A549 treated with CORT108297 at 1 μM for 4 hours (cell line): Measurements from ENCODE around the gene TRMT1. TPM values are rescaled to one million over a fixed set of nuclear protein-coding genes. Genes with fewer than 3 reads are reported as not detected.

Experiments used
- total RNA-seq: library from RNA; stranded (reverse); fragments of 200-300 nt; extraction: Qiagen RNA extraction; gene quantifications from 5 replicates; pipeline ENCODE4 v1.2.3, GENCODE V29; 2022

Gene TRMT1
- total RNA-seq: 38.1 to 45.9 TPM (median 40.7 TPM) in 5 replicates

DNA sequence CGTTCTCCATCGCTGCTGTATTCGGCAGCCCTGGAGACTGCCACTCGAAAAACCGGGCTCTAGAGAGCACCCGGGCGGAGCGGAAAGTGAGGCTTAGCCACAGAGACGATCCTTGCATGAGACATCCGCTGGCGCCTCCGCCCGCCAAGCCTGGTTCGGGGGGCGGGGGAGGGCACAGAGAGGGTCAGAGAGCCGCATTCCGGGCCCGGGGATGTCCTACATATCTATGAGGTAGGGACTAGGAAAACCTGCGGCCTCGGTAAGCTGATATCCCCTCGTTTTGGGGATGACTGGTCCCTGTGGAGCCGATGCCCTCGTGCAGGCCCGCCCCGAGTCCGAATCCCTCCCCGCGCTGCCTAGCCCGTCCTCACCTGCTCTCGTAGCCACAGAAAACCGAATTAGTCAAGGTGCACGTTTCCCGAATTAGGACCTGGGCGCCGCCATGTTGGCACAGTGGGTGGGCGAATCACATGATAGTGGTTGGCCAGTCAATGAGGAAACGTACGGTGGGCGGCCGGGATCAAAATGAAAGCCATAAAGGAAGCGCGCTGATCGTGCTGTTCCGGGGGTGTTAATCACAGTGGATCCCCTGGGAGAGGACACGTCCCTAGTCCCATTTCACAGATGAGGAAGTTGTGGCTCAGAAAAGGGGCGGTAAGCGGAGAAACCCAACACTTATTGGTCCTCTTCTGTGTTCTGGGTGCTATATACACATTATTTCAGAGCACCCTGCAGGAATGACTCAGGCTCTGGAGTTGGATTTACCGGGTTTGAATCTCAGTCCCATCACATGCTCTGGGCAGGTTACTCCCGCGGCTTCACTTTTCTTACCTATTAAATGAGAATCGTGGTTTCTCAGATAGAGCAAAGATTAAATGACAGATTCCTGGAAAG, at the start of gene TRMT1:
TRMT1 (minus strand) TSS at position 459 of the 894 bp plus-strand sequence; CDS start at position 118, 341 bp downstream.

DNA sequence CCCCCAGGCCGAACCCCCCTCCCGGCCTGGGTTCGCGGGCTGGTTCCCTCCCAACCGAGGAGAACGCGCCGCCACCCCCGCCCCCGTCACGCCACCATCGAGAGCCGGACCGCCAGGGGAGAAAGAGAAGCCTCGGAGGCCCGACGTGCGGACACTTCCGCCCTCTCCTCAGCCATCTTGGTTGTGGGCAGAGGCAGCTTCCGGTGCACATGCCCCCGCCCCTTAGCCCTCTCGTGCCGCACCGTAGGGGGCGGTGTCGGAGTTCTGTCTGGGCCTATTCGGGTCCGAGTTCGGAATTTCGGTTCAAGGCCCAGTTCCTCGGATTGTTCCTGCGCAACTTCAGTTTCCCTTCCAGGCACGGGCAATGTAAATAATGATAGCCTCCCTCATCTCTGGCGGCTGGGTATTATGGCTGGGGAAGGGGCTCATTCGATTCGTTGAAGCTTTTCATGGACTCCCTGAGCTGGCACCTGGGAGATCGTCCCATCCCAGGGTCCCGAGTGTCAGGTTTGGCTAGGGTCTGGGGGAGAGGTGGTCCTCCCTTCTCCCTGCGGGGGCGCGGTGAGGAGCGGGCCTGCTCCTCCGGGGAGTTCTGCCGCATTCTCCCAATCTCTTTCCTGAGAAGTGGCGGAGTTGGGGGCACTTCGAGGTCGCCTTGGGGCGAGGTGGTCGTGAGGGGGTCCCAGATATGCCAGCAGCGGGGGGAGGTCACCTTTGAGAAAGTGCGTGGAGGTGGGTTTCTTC, 33.8 kb upstream of the TRMT1 start, which contains the start of the genes IER2 and STX10:
IER2 (plus strand) TSS at position 225 of the 744 bp plus-strand sequence. CDS start 2,776 bp downstream, outside the sequence.
STX10 (minus strand) TSS at position 189 of the 744 bp plus-strand sequence. CDS start 202 bp downstream, outside the sequence.

DNA sequence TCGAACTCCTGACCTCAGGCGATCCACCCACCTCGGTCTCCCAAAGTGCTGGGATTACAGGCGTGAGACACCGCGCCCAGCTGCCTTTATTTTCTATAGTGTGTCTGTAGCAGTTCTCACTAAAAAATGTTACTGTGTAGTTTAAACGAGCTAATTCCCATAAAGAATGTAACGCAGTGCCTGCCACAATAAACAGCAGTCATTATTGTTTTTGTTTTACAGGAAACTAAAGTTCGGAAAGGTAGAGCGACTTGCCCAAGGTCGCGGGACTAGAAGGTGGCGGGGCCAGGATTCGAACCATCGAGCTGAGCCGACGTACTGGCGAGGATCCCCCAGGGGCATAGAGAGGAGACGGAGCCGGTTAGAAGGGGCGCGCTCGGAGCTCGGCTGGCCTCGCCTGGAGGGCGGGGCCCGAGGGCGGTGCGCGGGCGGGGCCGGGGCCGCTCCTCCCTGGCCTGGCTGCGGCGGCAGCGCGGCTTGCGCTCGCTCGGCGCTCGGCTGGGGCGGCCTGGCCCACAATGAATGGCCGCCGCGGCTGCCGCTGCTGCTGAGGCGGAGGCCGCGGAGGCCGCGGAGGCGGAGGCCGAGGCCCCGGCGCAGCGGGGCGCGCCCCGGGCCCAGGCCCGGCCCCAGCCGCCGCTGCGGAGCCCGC, 1.4 kb upstream of the TRMT1 start, which contains the start of gene NACC1:
NACC1 (plus strand) TSS at position 493 of the 652 bp plus-strand sequence. CDS start 16,944 bp downstream, outside the sequence.

DNA sequence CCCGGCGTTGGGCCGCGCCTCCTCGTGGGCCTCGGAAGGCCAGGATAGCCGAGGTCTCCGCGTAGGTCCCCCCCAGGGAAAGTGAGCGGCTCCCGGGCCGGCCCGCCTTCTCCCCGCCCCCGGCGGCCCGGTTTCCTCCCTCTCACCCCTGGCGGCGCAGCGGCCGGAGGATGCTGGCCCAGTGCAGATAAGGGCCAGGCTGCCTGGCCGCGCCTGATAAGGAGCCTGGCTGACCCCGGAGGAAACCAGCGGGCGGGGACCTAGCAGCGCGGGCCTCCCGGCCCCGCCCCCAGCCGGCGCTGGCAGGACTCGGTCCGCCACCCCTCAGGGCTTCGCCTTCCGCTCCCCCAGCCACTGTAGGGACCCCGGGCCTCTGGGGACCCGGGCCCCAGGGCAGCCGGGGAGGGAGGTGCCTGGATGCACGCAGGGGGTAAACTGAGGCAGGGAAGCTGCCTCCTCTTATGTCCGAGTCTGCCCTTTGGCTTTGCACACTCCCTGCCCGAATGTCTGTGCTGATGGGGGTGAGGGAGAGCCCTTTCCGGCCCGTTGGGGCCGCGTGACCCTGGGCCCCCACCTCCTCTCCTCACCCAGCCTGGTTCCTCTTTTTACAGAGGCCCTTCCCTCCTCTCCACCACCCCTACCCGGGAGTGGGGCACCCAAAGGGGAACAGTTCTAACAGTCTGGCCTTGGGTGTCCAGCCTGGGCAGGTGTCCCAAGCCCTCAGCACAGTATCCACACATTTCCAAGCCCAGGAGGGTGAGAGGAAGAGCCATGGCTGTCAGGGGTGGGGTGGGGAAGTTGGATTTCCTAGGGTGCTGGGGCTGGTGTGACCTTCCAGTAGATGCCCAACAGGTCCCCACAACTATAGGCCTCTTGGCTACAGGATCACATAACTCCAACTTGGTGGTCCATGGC, 13.6 kb downstream of the TRMT1 start, which contains the start of gene LYL1:
LYL1 (minus strand) TSS at position 193 of the 915 bp plus-strand sequence. CDS start 1,687 bp downstream, outside the sequence.

Other genes with a start within 250 kb of the TRMT1 start
- 27.2 to 33.8 TPM (median 32.3 TPM) in 5 replicates for gene DNASE2, start 235.3 kb downstream of the TRMT1 start, total RNA-seq
- gene KLF1, start 229.5 kb downstream of the TRMT1 start, total RNA-seq: 0.05 to 0.09 TPM (median 0.06 TPM) in 3 of 5 replicates, not detected in the others
- 8.8 to 10.0 TPM (median 9.4 TPM) in 5 replicates for gene GCDH, start 225.6 kb downstream of the TRMT1 start, total RNA-seq
- 0.28 to 0.70 TPM (median 0.38 TPM) in 5 replicates for gene SYCE2, start 197.4 kb downstream of the TRMT1 start, total RNA-seq
- gene FARSA, start 183.0 kb downstream of the TRMT1 start, total RNA-seq: 75.2 to 82.8 TPM (median 78.2 TPM) in 5 replicates
- 507 to 554 TPM (median 516 TPM) in 5 replicates for gene CALR, start 178.1 kb downstream of the TRMT1 start, total RNA-seq
- gene RAD23A, start 170.9 kb downstream of the TRMT1 start, total RNA-seq: 70.7 to 86.3 TPM (median 80.4 TPM) in 5 replicates
- gene GADD45GIP1, start 159.5 kb downstream of the TRMT1 start, total RNA-seq: 30.1 to 58.7 TPM (median 54.9 TPM) in 5 replicates
- gene DAND5, start 147.2 kb downstream of the TRMT1 start, total RNA-seq: 0.03 to 0.08 TPM (median 0.06 TPM) in 5 replicates
- 3.3 to 5.1 TPM (median 4.6 TPM) in 5 replicates for gene NFIX, start 121.3 kb downstream of the TRMT1 start, total RNA-seq
- gene LYL1, start 13.9 kb downstream of the TRMT1 start, total RNA-seq: 0.61 to 1.0 TPM (median 0.85 TPM) in 5 replicates
- 31.3 to 44.9 TPM (median 41.3 TPM) in 5 replicates for gene NACC1, start 1.5 kb upstream of the TRMT1 start, total RNA-seq
- gene STX10, start 33.6 kb upstream of the TRMT1 start, total RNA-seq: 44.6 to 61.5 TPM (median 57.6 TPM) in 5 replicates
- gene IER2, start 33.7 kb upstream of the TRMT1 start, total RNA-seq: 52.6 to 79.7 TPM (median 65.9 TPM) in 5 replicates